ENCODE measurements around the gene PDE11A. TPM values are rescaled to one million over a fixed set of nuclear protein-coding genes. Genes with fewer than 3 reads are reported as not detected.

Gene PDE11A
- total RNA-seq, 4 donors from 2014 or later, result 0.12 TPM; not detected in 3

- no peak for DNase-seq
- H3K36me3 ChIP-seq, result no peaks in the 10 kb centered on the region
- H3K27me3 ChIP-seq, result no peaks in the 10 kb centered on the region
- 72 to 92% methylated on average over 4 to 6 of the region's 6 CpGs for WGBS, 2 donors
- no peak overlapping the region for H3K27ac ChIP-seq
- TF ChIP-seq POLR2A (IDR thresholded peaks at IDR 0.05) (no peak), CTCF (IDR thresholded peaks at IDR 0.05) (no peak)
- H3K4me1 ChIP-seq, result peaks cover 0 to 12% (median 6%) of the 10 kb centered on the region in 3 donors
- no peak overlapping the region for H3K4me3 ChIP-seq
- H3K9me3 ChIP-seq, result no peaks in the 10 kb centered on the region
- intact Hi-C loops (cut with DNase I), result no loop called here
Observed at GRCh38 chr2:177735318-177735803, 337.2 kb downstream of the PDE11A start.

DNA sequence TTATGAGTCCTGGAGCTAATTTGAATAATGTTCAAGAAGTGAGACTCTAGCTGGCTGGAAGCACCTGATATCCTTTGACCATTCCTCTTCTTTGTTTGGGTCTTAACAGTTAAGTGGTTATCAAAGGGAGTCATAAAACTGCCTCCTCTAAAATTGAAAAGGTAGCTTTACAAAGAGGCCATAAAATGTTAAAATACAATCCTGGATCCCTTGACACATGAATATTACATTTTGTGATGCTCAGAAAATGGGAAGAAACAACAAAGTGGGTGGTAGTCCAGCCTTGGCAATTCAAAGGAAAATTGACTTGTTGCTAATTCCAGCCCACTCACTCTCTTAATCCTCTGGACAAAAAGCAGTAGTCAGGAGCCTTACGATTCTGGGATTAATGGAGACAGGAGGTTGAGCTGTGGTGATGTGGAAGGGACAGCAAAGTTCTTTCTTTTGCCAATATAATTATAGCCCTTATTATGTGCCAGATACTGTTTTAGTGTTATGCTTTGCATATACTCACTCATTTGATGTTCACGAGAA, 339.2 kb downstream of the PDE11A start:
- no peak overlapping the region for H3K4me3 ChIP-seq
- 48 to 50% methylated on average over 2 of the region's 2 CpGs for WGBS, 2 donors
- DNase-seq, result no peak
- H3K27ac ChIP-seq, result no peak overlapping the region
- no peak for TF ChIP-seq CTCF (IDR thresholded peaks at IDR 0.05)
- TF ChIP-seq POLR2A (IDR thresholded peaks at IDR 0.05), result no peak
- no peaks in the 10 kb centered on the region for H3K9me3 ChIP-seq
- intact Hi-C loops (cut with DNase I), result no loop called here
- H3K36me3 ChIP-seq, result no peaks in the 10 kb centered on the region
- H3K4me1 ChIP-seq, result peaks cover 0 to under 1% (median 0%) of the 10 kb centered on the region in 3 donors
- no peaks in the 10 kb centered on the region for H3K27me3 ChIP-seq

DNA sequence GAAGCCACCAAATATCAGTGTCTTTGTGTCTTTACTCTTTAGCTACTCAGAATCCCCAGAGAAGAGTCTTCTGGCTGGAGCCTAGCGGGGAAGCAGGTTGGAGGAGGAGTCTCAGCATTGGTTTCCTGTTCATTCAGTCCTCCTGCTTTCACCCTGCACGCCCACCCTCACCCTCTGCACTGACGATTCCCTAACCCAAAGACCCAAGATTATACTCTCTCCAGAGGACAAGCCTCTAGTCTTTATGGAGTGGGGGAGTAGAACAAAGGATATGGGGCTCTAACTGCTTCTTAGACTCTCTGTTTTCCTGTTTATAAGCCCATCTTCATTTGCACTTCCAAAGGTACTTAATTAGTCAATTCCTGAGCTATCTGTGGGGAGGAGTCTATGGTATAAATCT, 341.2 kb downstream of the PDE11A start:
- H3K9me3 ChIP-seq, result no peaks in the 10 kb centered on the region
- no peaks in the 10 kb centered on the region for H3K27me3 ChIP-seq
- no peaks in the 10 kb centered on the region for H3K4me1 ChIP-seq
- TF ChIP-seq CTCF (IDR thresholded peaks at IDR 0.05), result no peak
- no peak for TF ChIP-seq POLR2A (IDR thresholded peaks at IDR 0.05)
- no peak overlapping the region for H3K27ac ChIP-seq
- 70 to 78% methylated on average over 3 of the region's 3 CpGs for WGBS, 2 donors
- no peak for DNase-seq
- H3K4me3 ChIP-seq, result no peak overlapping the region
- intact Hi-C loops (cut with DNase I), result no loop called here
- no peaks in the 10 kb centered on the region for H3K36me3 ChIP-seq

DNA sequence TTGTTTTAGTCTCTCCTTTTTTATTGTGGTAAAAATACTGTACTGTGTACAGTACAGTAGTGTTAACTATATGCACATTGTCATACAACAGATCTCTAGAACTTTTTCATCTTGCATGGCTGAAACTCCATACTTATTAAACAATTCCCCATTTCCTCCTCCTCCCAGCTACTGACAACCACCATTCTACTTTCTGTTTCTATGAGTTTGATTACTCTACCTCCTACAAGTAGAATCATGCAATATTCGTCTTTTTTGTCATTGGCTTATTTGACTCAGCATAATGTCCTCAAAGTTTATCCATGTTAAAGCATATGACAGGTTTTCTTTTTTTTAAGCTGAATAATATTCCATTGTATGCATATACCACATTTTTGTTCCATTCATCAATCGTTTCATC, 341.8 kb downstream of the PDE11A start:
- WGBS, 2 donors, result 46 to 52% methylated on average over 2 of the region's 2 CpGs
- Histone ChIP-seq H3K27ac (no peak overlapping the region), H3K9me3 (no peaks in the 10 kb centered on the region), H3K36me3 (no peaks in the 10 kb centered on the region), H3K4me1 (no peaks in the 10 kb centered on the region), H3K27me3 (no peaks in the 10 kb centered on the region), H3K4me3 (no peak overlapping the region)
- no peak for TF ChIP-seq POLR2A (IDR thresholded peaks at IDR 0.05)
- no peak for TF ChIP-seq CTCF (IDR thresholded peaks at IDR 0.05)
- DNase-seq, result no peak
- intact Hi-C loops (cut with DNase I), result no loop called here

DNA sequence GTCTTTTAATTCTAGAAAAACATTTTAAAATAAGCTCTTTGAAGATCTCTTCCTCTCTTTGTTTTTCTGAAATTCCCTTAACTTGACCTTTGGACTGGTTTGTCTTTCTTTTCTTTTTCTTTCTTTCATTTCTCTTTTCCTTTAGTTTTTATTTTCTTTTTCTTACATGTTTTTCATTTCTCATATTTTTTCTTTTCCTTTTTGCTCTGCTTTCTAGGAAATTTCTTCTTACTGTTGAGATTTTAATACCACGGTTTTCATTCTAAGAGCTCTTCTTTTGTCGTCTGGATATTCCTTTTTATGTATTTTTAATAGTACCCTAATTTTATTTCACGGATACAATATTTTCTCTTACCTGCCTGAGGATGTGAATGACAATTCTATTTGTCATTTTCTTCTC, 342.2 kb downstream of the PDE11A start:
- intact Hi-C loops (cut with DNase I), result no loop called here
- no peaks in the 10 kb centered on the region for H3K4me1 ChIP-seq
- TF ChIP-seq POLR2A (IDR thresholded peaks at IDR 0.05), result no peak
- no peak for TF ChIP-seq CTCF (IDR thresholded peaks at IDR 0.05)
- no peaks in the 10 kb centered on the region for H3K9me3 ChIP-seq
- no peaks in the 10 kb centered on the region for H3K27me3 ChIP-seq
- H3K4me3 ChIP-seq, result no peak overlapping the region
- H3K36me3 ChIP-seq, result no peaks in the 10 kb centered on the region
- no peak overlapping the region for H3K27ac ChIP-seq
- no peak for DNase-seq
- WGBS, 2 donors, result 83 to 87% methylated on average over 3 of the region's 3 CpGs

All from esophagus squamous epithelium (tissue), 5 donors.